Glutamatergic neuron (in vitro differentiated cells): ENCODE results near the gene NUDT10. TPM values are rescaled to one million over a fixed set of nuclear protein-coding genes. Genes with fewer than 3 reads are reported as not detected.
"Not testable (repeated sequence)": the region's sequence is repeated elsewhere in the genome, so short reads cannot be mapped to it uniquely, and the experiment has no call there.

Experiments
- DNase-seq: peaks from one replicate; pipeline ENCODE4 v3.0.0; 2022
- H3K27ac Mint-ChIP-seq: one replicate; pipeline ENCODE4 v1.8.0; 2020; ENCODE audit warnings: mild to moderate bottlenecking, mixed read lengths, inconsistent platforms; ENCODE audit not compliant: unreplicated experiment
- H3K27me3 Mint-ChIP-seq: one replicate; pipeline ENCODE4 v1.8.0; 2020; ENCODE audit warnings: mild to moderate bottlenecking, moderate library complexity, mixed read lengths, inconsistent platforms; ENCODE audit not compliant: unreplicated experiment
- H3K36me3 Mint-ChIP-seq: one replicate; pipeline ENCODE4 v1.8.0; 2020; ENCODE audit warnings: mild to moderate bottlenecking, mixed read lengths, inconsistent platforms; ENCODE audit not compliant: unreplicated experiment
- H3K4me1 Mint-ChIP-seq: one replicate; pipeline ENCODE4 v1.8.0; 2020; ENCODE audit warnings: mild to moderate bottlenecking, low read depth, mixed read lengths, inconsistent platforms; ENCODE audit not compliant: unreplicated experiment
- H3K4me3 Mint-ChIP-seq: one replicate; pipeline ENCODE4 v1.8.0; 2020; ENCODE audit warnings: mild to moderate bottlenecking, mixed read lengths, inconsistent platforms; ENCODE audit not compliant: unreplicated experiment
- H3K9me3 Mint-ChIP-seq: one replicate; pipeline ENCODE4 v1.8.0; 2020; ENCODE audit warnings: mild to moderate bottlenecking, moderate library complexity, mixed read lengths, inconsistent platforms; ENCODE audit not compliant: unreplicated experiment
- long read RNA-seq: library from polyadenylated mRNA; unstranded; transcript quantifications from one replicate; pipeline ENCODE4 v2.0.0, GENCODE V29; 2020; ENCODE audit not compliant: unreplicated experiment
- total RNA-seq: library from RNA; stranded (reverse); fragmentation: NEBNext Ultra II Directional; extraction: Animal tissue kit (Norgen Biotek cat#: 25700); gene quantifications from one replicate; pipeline ENCODE4 v1.2.1, GENCODE V29; 2021; ENCODE audit not compliant: unreplicated experiment
- TF ChIP-seq, protein P1 (sequence below): fragments of 200-600 bp; sonication (generic); IDR thresholded peaks from one replicate; pipeline ENCODE4 v1.5.0; 2021; ENCODE audit not compliant: partially characterized antibody, unreplicated experiment

NUDT10 gene
- 19.3 TPM for total RNA-seq
- long read RNA-seq, transcript NUDT10-201 (2 exons, 1,917 nt): major isoform, 17 of 17 reads
- long read RNA-seq, partial matches to known transcripts: 0 of 17 reads
- long read RNA-seq, other reads (novel, unspliced or antisense): 0 of 17 reads

DNA sequence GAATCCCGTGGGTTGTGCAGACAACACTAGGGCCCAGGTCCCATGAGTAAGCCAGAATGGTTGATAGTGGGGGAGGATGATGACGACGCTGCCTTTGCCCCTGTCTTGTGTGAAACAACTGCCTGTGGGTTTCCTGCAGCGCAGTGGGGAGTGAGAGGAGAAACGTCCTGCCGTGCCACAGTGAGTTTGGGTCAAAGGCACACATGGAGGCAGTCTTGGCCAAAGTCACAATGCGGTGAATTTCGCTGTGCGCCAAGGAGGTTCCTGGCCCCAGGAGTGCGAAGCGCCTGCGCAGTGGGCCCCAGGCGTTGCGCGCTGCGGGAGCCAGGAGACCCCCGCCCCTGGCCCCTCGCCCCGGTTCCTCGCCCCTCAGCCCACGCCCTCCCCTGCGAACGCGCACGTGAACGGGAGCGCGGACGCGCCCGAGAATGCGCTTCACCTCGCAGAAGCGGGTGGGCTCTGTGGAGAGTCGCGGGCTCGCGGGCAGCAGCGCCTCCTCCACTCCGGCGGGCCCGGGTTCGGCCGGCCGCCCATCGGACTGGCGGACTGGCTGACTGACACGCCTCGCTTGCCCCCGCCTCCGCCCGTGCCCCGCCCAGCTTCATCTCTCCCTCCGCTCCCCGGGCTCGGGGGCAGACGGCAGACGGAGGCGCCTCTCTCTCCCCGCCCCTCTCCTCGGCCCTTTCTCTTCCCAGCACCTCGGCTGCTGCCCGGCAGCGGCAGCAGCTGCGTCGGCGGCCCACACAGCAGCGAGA is at the start of gene NUDT10:
Gene NUDT10 (plus strand): TSS at position 635 of the 755 bp plus-strand sequence. CDS start 144 bp downstream, outside the sequence.
- H3K27me3 Mint-ChIP-seq: peaks cover 5% of the 10 kb centered on the region
- DNase-seq: peak; percentile 86
- peaks cover 2% of the 10 kb centered on the region for H3K4me1 Mint-ChIP-seq
- TF ChIP-seq, protein P1, sequence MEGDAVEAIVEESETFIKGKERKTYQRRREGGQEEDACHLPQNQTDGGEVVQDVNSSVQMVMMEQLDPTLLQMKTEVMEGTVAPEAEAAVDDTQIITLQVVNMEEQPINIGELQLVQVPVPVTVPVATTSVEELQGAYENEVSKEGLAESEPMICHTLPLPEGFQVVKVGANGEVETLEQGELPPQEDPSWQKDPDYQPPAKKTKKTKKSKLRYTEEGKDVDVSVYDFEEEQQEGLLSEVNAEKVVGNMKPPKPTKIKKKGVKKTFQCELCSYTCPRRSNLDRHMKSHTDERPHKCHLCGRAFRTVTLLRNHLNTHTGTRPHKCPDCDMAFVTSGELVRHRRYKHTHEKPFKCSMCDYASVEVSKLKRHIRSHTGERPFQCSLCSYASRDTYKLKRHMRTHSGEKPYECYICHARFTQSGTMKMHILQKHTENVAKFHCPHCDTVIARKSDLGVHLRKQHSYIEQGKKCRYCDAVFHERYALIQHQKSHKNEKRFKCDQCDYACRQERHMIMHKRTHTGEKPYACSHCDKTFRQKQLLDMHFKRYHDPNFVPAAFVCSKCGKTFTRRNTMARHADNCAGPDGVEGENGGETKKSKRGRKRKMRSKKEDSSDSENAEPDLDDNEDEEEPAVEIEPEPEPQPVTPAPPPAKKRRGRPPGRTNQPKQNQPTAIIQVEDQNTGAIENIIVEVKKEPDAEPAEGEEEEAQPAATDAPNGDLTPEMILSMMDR: no peak
- peak within 1 kb of the TSS; percentile 93 for H3K27ac Mint-ChIP-seq
- no peaks in the 10 kb centered on the region for H3K9me3 Mint-ChIP-seq
- H3K4me3 Mint-ChIP-seq: peak within 1 kb of the TSS; percentile 88
- no peaks in the 10 kb centered on the region for H3K36me3 Mint-ChIP-seq

DNA sequence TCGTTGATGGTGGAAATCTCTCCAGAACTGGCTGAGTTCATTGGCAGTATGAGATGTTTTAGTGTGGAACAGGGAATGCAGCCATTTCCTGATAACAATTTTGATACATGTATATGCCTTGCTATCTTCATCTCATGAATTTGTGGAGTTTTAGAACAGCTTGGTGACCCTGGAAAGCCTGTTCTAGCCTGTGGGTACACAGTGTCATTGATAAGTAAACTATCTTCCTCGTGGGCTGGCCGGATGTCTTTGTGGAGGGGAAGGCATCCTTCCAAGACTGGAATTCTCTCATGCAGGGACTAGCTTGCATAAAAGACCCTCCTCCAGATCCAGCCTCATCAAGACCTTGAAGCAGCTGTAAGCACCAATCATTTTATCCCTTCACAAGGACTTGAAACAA is 40.2 kb upstream of the NUDT10 start:
- Mint-ChIP-seq H3K27me3 (no peaks in the 10 kb centered on the region), H3K36me3 (no peaks in the 10 kb centered on the region), H3K9me3 (no peaks in the 10 kb centered on the region), H3K27ac (no peak overlapping the region), H3K4me1 (no peaks in the 10 kb centered on the region), H3K4me3 (no peak overlapping the region)
- no peak for DNase-seq
- TF ChIP-seq, protein P1: no peak

DNA sequence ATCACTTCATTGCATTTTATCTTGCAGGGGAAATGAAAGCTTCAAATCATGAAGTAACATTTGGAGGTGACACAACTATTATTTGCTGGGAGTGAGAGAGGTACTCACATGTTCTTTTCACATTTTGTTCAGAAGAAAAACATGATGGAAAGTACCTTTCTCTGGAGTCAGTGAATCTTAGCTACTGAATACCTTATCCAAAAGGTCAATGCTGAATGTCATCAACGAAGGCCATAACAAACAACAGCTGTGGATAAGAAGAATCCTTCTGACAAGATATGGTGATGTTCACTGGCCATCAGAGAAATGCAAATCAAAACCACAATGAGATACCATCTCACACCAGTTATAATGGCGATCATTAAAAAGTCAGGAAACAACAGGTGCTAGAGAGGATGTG is 36.5 kb upstream of the NUDT10 start:
- H3K27ac Mint-ChIP-seq: no peak overlapping the region
- H3K4me1 Mint-ChIP-seq: no peaks in the 10 kb centered on the region
- H3K36me3 Mint-ChIP-seq: no peaks in the 10 kb centered on the region
- no peak for DNase-seq
- peaks cover 3% of the 10 kb centered on the region for H3K9me3 Mint-ChIP-seq
- TF ChIP-seq, protein P1: no peak
- no peak overlapping the region for H3K4me3 Mint-ChIP-seq
- no peaks in the 10 kb centered on the region for H3K27me3 Mint-ChIP-seq

DNA sequence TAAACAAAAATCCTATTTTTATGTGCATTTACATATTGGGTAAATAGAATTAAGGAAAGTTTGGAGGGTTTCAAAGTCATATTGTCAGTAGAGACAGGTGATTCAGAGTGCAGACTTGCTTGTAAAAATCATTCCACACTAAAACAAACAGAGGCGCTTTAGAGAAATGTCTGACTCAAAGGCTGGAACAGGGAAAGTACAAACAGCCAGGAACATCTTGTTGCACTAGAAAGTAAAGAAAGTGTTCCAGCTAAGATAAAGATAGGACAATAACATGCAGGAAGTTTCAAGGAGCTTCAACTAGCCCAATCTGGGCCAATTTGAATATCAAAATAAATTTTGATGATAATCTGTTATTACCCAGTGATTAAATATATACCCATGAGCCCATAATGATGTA is 16.4 kb upstream of the NUDT10 start:
- no peaks in the 10 kb centered on the region for H3K9me3 Mint-ChIP-seq
- no peak overlapping the region for H3K4me3 Mint-ChIP-seq
- no peaks in the 10 kb centered on the region for H3K36me3 Mint-ChIP-seq
- no peak for DNase-seq
- no peak overlapping the region for H3K27ac Mint-ChIP-seq
- TF ChIP-seq, protein P1: no peak
- H3K4me1 Mint-ChIP-seq: no peaks in the 10 kb centered on the region
- H3K27me3 Mint-ChIP-seq: no peaks in the 10 kb centered on the region

DNA sequence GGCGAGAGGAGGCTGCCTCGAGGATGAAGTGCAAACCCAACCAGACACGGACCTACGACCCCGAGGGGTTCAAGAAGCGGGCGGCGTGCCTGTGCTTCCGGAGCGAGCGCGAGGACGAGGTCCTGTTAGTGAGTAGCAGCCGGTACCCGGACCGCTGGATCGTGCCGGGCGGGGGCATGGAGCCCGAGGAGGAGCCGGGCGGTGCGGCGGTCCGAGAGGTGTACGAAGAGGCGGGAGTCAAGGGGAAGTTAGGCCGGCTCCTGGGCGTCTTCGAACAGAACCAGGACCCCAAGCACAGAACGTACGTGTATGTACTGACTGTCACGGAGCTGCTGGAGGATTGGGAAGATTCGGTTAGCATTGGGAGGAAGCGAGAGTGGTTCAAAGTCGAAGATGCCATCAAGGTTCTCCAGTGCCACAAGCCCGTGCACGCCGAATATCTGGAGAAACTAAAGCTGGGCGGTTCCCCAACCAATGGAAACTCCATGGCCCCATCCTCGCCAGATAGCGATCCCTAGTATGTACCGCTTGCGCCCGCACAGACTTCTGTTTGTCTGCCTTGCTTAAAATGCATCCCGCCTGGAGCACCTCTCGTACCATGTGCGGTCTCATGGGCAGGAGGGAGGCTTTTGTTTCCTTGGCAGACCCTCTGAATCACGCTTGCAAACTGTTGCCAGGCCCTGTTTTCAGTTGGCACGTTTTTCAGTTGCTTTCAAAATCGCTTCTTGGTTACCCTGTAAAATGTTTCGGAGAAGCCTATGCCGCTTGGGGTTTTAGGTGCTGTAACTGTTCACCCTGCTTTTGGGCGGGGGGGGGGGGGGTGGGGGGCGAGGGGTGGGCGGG is 542 bp downstream of the NUDT10 start:
- not testable (repeated sequence) for H3K36me3 Mint-ChIP-seq, H3K27me3 Mint-ChIP-seq, H3K9me3 Mint-ChIP-seq, H3K4me1 Mint-ChIP-seq
- DNase-seq: peak; percentile 14
- peak overlapping the region; percentile 93 for H3K27ac Mint-ChIP-seq
- H3K4me3 Mint-ChIP-seq: peak overlapping the region; percentile 85
